Pericardium fibroblast (primary cell): ENCODE results near the gene PGBD1. TPM values are rescaled to one million over a fixed set of nuclear protein-coding genes. Genes with fewer than 3 reads are reported as not detected.

Source experiments
- total RNA-seq: library from RNA; depleted of rRNA; stranded (reverse); fragments of >200 nt; gene quantifications from 2 replicates; pipeline ENCODE4 v1.2.3, GENCODE V29; 2015

The PGBD1 gene, protein sequence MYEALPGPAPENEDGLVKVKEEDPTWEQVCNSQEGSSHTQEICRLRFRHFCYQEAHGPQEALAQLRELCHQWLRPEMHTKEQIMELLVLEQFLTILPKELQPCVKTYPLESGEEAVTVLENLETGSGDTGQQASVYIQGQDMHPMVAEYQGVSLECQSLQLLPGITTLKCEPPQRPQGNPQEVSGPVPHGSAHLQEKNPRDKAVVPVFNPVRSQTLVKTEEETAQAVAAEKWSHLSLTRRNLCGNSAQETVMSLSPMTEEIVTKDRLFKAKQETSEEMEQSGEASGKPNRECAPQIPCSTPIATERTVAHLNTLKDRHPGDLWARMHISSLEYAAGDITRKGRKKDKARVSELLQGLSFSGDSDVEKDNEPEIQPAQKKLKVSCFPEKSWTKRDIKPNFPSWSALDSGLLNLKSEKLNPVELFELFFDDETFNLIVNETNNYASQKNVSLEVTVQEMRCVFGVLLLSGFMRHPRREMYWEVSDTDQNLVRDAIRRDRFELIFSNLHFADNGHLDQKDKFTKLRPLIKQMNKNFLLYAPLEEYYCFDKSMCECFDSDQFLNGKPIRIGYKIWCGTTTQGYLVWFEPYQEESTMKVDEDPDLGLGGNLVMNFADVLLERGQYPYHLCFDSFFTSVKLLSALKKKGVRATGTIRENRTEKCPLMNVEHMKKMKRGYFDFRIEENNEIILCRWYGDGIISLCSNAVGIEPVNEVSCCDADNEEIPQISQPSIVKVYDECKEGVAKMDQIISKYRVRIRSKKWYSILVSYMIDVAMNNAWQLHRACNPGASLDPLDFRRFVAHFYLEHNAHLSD
- total RNA-seq: 3.7 and 5.0 TPM in 2 replicates

DNA sequence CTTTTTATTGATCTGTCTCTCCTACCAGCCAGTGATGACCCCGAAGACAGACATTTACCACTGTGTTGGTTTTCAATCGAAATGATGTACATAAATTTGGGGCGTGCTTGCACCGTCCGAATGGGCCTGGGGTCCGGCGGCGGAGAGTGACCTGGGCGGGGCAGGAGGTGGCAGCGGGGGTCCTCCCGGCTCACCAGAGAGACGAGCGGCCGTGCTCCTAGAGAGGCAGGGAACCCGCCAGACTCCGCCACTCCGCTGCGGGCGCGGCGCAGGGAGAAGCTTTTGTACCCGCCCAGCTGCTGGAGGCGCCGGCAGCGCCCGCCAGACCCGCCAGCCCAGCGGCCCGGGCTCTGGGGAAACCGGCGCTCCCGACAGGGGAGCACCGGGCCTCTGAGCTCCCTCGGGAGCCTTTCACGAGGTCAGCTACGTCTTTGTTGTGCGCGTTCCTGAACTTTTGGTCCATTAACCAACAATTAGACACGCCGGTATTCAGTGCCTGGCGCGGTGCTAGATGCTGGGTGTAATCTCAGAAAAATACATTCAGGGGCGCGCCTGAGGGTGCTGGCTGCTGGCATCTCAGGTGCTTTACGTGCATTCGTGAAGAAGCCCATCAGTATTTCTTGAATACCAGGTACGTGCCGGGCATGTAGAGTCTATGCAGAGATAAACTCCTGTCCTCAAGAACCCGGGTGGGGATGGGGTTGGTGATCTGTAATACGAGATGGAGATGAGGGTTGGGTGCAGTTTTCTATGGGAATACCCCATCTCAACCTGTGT, at the start of gene PGBD1:
Gene PGBD1 (plus strand): TSS at position 285 of the 777 bp plus-strand sequence. CDS start 2,242 bp downstream, outside the sequence.

DNA sequence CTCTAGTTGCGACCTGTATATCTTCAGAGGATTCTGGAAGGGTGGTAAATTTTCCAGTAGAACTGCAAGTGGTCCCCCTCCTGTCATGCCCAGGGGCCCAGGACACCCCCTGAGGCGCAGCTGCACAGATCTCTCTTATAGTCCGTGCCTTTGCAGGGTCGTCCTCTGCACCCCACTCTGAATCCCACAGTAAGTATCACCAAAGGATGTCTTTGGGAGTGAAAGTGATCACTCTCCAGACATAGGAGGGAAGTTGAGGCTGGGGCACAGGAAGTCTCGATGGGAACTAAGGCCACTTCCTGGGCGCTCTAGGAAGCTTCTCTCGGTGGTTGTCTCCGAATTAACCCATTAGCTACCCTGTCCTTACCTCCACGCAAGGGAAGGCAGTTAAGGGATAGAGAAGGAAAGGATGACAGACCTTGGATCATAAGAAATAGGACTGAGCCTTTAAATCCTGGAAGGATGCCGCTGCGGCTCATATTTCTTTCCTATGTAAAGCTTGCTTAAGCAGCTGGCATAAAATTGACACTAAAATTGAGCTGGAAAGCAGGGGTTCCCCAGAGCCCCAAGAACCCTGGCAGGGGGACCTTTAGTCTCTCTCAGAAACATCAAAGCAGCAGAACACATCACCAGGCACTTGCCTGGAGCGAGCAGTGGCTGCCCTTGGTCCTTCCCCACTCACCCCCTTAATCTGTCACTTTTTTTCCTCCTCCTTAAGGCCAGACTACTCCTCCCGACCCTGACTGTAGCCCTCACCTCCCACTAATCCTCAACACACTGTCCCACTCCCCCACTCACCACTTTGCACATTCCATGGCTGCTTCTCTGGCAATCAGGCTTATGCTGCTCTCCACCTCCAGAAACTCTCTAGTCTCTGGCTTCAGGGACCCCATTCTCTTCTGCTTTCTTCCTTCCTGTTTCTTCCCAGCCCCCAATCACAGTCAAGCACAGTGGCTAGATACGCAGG, 29.1 kb upstream of the PGBD1 start, which contains the start of gene ZKSCAN4:
Gene ZKSCAN4 (minus strand): TSS at position 261 of the 967 bp plus-strand sequence. CDS start 289 bp downstream, outside the sequence.

DNA sequence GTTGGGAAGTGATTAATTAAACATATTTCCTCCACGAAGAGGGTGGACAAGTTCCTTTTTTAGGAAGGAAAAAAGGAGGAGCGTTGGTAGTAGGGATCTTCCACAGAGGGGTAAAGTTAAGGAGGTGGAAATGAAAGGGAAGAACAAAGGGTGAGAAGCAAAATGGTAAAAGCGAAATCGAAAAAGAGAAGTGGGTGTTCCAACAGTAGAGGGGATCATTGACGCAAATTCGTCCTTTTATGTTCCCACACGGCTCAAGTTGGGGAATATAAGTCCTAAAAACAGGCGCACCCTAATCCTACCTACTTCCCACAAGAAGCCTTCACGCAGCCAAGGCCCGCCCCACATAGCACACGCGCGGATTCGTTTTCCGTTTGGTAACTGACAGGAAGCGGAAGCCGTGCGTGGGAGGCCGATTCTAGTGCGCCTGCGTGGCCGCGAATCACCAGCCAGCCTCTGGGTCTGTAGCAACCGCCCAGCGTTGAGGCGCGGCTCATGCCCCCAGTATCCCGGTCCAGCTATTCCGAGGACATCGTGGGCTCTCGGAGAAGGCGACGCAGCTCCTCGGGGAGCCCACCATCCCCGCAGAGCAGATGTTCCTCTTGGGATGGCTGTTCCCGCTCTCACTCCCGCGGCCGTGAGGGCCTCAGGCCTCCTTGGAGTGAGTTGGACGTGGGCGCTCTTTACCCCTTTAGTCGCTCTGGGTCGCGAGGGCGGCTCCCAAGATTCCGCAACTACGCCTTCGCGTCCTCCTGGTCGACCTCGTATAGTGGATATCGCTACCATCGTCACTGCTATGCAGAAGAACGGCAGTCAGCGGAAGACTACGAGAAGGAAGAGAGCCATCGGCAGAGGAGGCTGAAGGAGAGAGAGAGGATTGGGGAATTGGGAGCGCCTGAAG, 22.2 kb upstream of the PGBD1 start, which contains the start of gene NKAPL:
Gene NKAPL (plus strand): TSS at position 421 of the 901 bp plus-strand sequence. CDS start 75 bp downstream, at position 496.

DNA sequence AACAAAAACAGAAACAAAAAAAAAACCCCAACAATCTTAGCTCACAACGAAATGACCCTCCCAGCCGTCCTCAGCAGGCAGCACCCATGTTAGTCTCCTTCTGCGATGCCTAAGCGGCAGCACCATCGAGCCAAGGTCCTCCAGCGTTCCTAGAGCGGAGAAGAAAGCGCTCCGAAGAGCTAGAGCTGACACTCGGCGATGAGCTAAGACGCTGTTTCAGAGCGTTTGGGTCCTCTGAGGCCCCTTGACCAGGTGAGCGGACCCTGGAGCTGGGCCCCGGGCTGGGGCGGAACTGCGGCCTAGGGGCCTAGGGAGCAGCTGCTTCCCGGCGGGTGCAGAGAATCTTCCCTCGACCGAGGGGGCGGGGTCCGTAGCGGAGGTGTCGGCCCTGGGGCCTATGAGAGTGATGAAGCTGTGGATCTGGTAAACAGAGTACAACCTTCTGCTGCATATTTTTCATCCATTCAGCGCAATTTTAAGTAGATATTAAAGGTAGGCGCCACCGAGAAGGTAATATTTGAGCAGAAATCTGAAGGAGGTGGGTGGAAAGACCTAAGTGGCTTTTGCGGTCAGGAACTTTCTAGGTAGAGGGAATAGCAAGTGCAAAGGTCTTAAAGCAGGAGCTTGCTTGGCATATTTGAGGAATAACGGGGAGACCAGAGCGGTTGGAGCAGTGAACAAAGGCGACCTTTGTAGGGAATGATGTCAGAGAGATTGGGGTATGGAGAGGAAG, 14.2 kb upstream of the PGBD1 start, which contains the start of gene ZSCAN26:
Gene ZSCAN26 (plus strand): TSS at position 182 of the 733 bp plus-strand sequence. CDS start 4,777 bp downstream, outside the sequence.

DNA sequence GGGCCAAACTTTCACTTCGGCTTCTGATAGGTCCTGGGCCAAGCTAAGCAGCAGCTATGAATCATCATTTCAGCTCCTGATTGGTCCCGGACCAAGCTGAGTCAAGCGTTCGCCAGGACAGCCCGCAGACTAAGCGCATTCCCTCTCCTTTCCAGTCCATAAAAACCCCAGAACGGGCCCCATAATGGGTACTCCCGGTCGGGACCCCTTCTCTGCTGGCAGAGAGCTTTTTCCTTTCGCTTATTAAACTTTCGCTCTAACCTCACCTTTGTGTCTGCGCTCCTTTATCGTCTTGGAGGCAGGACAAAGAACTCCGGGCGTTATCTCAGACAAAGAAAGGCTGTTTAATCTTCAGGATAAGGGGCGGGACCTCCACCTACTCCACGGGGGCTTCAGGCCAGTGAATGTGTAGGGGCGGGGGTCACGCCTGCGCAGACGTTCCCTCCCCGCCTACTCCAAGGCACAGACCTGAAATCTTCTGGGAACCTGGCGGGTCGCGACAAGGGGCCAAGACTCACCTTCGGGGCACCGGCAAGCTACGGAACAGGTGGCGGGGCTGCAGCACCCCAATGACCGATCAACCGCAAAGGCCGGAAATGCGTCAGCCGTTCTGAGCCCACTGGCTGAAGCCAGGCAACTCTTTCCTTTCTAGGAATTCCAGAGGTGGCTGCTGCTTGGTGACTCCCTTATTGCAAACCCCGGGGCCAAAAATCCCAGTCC, 54.4 kb downstream of the PGBD1 start, which contains the start of gene ZSCAN31:
Gene ZSCAN31 (minus strand): TSS at position 585 of the 720 bp plus-strand sequence. CDS start 6,465 bp downstream, outside the sequence.

DNA sequence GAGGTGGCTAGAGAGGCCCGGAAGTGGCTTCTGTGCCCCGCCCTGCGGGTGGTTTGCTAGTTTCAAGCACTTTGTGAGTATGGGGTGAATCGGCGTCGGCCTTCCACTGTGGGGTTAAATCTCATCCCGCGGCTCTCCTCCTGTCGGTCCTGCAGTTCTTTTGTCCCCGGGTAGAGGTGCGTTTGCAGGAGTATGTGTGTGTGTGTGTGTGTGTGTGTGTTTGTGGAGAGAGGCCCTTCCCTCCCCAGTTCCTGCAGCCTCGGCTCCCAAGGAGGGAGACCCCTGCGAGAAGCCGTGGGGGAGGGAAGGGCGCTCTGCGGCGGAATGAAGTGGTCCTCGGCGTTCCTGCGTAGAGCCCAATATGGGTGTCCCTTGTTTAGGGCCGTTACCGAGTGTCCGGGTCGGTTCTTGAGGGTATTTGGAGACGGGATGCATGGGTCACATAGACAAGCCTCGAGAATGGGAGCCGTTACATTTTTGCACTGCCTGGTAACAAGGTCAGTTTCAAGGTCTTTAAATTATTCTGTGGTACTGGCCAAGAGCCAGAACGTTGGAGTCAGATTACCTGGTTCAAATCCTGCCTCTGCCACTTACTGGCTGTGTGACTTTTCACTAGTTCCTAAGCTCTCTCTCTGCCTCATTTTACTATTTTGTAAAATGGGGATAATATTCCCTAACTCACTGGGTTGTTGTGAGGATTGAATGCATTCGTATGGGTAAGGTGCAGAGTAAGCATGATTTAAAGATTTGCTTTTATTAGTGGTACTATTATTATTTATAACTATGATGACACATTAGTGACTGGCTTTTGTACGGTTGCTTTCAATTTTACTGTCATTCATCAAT, 68.7 kb downstream of the PGBD1 start, which contains the start of gene ZKSCAN3:
Gene ZKSCAN3 (plus strand): TSS at position 56 of the 846 bp plus-strand sequence. CDS start 9,640 bp downstream, outside the sequence.

Other genes starting within 250 kb of the PGBD1 start
- gene ZNF165, start 201.0 kb upstream of the PGBD1 start, total RNA-seq: under 0.01 TPM in 1 of 2 replicates, not detected in the other
- 0.09 and 0.58 TPM in 2 replicates for gene ZSCAN16, start 157.0 kb upstream of the PGBD1 start, total RNA-seq
- 9.5 and 12.0 TPM in 2 replicates for gene ZKSCAN8, start 139.7 kb upstream of the PGBD1 start, total RNA-seq
- 4.3 and 7.1 TPM in 2 replicates for gene ZSCAN9, start 56.3 kb upstream of the PGBD1 start, total RNA-seq
- gene ZKSCAN4, start 29.3 kb upstream of the PGBD1 start, total RNA-seq: 4.2 and 5.4 TPM in 2 replicates
- 2.3 and 3.7 TPM in 2 replicates for gene NKAPL, start 22.3 kb upstream of the PGBD1 start, total RNA-seq
- gene ZSCAN26, start 14.4 kb upstream of the PGBD1 start, total RNA-seq: 7.4 and 10.3 TPM in 2 replicates
- gene ZSCAN31, start 54.6 kb downstream of the PGBD1 start, total RNA-seq: 0.68 and 3.5 TPM in 2 replicates
- gene ZKSCAN3, start 68.4 kb downstream of the PGBD1 start, total RNA-seq: 1.7 and 3.2 TPM in 2 replicates
- gene ZSCAN12, start 118.2 kb downstream of the PGBD1 start, total RNA-seq: 2.7 and 3.9 TPM in 2 replicates
- gene ZSCAN23, start 161.9 kb downstream of the PGBD1 start, total RNA-seq: 0.34 and 0.93 TPM in 2 replicates
- not detected in 2 replicates for gene GPX6, start 234.2 kb downstream of the PGBD1 start, total RNA-seq
- not detected in 2 replicates for gene GPX5, start 244.3 kb downstream of the PGBD1 start, total RNA-seq